Right atrium auricular region (tissue), 2 donors: ENCODE results near the gene WDR26. TPM values are rescaled to one million over a fixed set of nuclear protein-coding genes. Genes with fewer than 3 reads are reported as not detected.
"Not testable (repeated sequence)": the region's sequence is repeated elsewhere in the genome, so short reads cannot be mapped to it uniquely, and the experiment has no call there.

ENCODE experiments used
- DNase-seq: peaks from one replicate; pipeline ENCODE4 v3.0.0-alpha.2; 2019; ENCODE audit warnings: low spot score
- H3K27ac ChIP-seq, 2 donors: fragments of 200-600 bp; sonication (generic); 1 replicate in 1 of 2; 2 replicates in 1 of 2; pipeline ENCODE4 v1.5.1; 2016 to 2019
- H3K27me3 ChIP-seq, 2 donors: fragments of 200-600 bp; sonication (generic); one replicate each; pipeline versions ENCODE4 v1.5.1 to v1.6.0; 2017 to 2019
- H3K36me3 ChIP-seq: fragments of 200-600 bp; sonication (generic); one replicate; pipeline ENCODE4 v1.5.1; 2016
- H3K4me1 ChIP-seq, 2 donors: fragments of 200-600 bp; sonication (generic); one replicate each; pipeline versions ENCODE4 v1.5.1 to v1.6.0; 2017 to 2019
- H3K4me3 ChIP-seq, 2 donors: fragments of 200-600 bp; sonication (generic); 1 replicate in 1 of 2; 2 replicates in 1 of 2; pipeline ENCODE4 v1.5.1; 2017 to 2019; ENCODE audit warnings: mild to moderate bottlenecking in 1 of 2, moderate library complexity in 1 of 2
- H3K9me3 ChIP-seq, 2 donors: fragments of 200-600 bp; sonication (generic); one replicate each; pipeline ENCODE4 v1.5.1; 2019
- total RNA-seq, 2 donors: library from RNA; depleted of rRNA; stranded (reverse); fragments of >200 nt; gene quantifications; one replicate each; pipeline ENCODE4 v1.1.0, GENCODE V29; 2016
- TF ChIP-seq, protein P1 (sequence below), 2 donors: fragments of 200-600 bp; sonication (generic); IDR thresholded peaks; one replicate each; pipeline ENCODE4 v1.5.1; 2019; ENCODE audit warnings: antibody characterized with exemption in 2 of 2

The WDR26 gene
- 10 to 100 TPM; 44.6 to 54.5 TPM for total RNA-seq

DNA sequence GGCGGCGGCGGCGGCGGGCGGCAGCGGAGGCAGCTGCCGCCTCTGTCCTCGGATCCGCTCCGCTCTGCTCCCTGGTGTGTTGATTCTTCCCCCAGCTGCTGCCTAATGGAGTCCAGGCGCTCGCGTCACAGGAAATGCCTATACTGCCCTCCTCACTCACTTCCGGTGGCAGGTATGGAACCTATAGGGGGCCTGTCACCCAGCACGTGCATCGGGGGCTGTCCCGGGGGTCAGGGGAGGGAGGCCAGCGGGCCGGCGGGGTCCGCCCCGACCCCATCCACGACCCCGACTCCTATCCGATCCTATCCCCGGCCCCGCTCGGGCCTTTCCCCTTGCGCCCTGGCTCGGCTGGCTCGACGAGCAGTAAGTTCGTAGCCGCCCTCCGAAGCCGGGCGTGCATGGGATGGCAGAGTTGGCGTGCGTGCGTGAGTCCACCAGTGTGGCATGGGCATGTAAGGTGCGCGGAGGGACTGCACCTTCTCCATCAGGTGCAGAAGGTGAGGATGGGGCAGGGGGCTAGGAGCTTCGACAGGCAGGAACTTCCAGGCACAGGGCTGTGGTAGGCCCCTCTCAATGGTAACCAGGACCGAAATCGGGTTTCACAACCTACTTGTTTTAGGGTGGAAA lies at the start of gene WDR26:
TSS of gene WDR26 (minus strand) at position 107 of the 627 bp plus-strand sequence.
- H3K4me3 ChIP-seq, result peak within 1 kb of the TSS; percentile 91 to 92
- no peaks in the 10 kb centered on the region for H3K9me3 ChIP-seq
- peak within 1 kb of the TSS; percentile 98 to 99 for H3K27ac ChIP-seq
- TF ChIP-seq, protein P1, sequence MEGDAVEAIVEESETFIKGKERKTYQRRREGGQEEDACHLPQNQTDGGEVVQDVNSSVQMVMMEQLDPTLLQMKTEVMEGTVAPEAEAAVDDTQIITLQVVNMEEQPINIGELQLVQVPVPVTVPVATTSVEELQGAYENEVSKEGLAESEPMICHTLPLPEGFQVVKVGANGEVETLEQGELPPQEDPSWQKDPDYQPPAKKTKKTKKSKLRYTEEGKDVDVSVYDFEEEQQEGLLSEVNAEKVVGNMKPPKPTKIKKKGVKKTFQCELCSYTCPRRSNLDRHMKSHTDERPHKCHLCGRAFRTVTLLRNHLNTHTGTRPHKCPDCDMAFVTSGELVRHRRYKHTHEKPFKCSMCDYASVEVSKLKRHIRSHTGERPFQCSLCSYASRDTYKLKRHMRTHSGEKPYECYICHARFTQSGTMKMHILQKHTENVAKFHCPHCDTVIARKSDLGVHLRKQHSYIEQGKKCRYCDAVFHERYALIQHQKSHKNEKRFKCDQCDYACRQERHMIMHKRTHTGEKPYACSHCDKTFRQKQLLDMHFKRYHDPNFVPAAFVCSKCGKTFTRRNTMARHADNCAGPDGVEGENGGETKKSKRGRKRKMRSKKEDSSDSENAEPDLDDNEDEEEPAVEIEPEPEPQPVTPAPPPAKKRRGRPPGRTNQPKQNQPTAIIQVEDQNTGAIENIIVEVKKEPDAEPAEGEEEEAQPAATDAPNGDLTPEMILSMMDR (IDR thresholded peaks at IDR 0.05), result no peak
- DNase-seq, result peak; percentile 80
- H3K36me3 ChIP-seq, result peaks cover 4% of the 10 kb centered on the region
- H3K4me1 ChIP-seq, result peaks cover 0 to 45% of the 10 kb centered on the region in 2 donors
- H3K27me3 ChIP-seq, result no peaks in the 10 kb centered on the region

DNA sequence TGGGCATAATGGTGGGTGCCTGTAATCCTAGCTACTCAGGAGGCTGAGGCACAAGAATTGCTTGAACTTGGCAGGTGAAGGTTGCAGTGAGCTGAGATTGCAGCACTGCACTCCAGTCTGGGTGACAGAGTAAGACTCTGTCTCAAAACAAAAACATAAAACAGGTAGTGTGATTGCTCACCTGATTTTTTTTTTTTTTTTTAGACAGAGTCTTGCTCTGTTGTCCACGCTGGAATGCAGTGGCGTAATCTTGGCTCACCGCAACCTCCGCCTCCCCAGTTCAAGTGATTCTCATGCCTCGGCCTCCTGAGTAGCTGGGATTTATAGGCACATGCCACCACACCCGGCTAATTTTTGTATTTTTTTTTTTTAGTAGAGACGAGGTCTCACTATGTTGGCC lies 48.6 kb upstream of the WDR26 start:
- H3K27me3 ChIP-seq, DNase-seq, H3K27ac ChIP-seq, H3K36me3 ChIP-seq, H3K4me1 ChIP-seq, H3K4me3 ChIP-seq, H3K9me3 ChIP-seq: not testable (repeated sequence)

DNA sequence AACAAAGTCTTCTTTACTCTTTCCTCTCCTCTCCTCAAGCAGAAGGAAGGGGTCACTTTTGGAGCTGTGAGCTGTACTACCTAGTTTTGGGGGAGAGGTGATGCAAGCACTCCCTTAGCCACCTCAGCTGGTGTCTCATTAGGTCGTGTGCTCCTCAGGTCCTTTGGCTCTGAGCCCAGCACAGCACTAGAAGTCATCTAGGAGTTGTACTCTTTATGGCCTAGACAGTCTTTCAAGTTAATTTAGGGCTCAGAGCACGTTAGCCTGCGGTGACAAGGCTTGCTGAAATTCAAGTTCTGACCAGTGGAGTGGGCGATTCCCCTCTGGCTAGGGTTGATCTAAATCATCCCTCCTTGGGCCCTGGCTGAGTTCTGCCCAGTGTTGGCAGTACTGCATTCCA lies 48.0 kb upstream of the WDR26 start:
- Histone ChIP-seq H3K4me1 (no peaks in the 10 kb centered on the region), H3K36me3 (no peaks in the 10 kb centered on the region), H3K27ac (no peak overlapping the region), H3K9me3 (no peaks in the 10 kb centered on the region), H3K4me3 (no peak overlapping the region), H3K27me3 (no peaks in the 10 kb centered on the region)
- DNase-seq, result no peak
- TF ChIP-seq, protein P1 (IDR thresholded peaks at IDR 0.05), result no peak

DNA sequence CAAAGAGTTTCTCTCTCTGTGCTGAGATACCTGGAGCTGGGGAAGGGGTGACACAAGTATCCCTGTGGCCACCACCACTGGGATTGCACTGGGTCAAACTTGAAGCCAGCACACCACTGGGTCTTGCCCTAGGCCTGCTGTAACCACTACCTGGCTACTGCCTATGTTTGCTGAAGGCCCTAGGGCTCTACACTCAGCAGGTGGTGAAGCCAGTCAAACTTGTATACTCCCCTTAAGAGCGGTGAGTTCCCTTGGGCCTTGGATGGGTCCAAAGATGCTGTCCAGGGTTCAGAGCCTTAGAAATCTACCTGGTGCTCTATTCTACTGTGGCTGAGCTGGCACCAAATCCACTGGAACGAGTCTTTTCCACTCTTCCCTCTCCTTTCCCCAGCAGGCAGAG lies 47.0 kb upstream of the WDR26 start:
- TF ChIP-seq, protein P1 (IDR thresholded peaks at IDR 0.05), result no peak
- H3K36me3 ChIP-seq, result no peaks in the 10 kb centered on the region
- H3K4me1 ChIP-seq, result no peaks in the 10 kb centered on the region
- no peak overlapping the region for H3K27ac ChIP-seq
- no peak for DNase-seq
- no peak overlapping the region for H3K4me3 ChIP-seq
- no peaks in the 10 kb centered on the region for H3K27me3 ChIP-seq
- no peaks in the 10 kb centered on the region for H3K9me3 ChIP-seq

DNA sequence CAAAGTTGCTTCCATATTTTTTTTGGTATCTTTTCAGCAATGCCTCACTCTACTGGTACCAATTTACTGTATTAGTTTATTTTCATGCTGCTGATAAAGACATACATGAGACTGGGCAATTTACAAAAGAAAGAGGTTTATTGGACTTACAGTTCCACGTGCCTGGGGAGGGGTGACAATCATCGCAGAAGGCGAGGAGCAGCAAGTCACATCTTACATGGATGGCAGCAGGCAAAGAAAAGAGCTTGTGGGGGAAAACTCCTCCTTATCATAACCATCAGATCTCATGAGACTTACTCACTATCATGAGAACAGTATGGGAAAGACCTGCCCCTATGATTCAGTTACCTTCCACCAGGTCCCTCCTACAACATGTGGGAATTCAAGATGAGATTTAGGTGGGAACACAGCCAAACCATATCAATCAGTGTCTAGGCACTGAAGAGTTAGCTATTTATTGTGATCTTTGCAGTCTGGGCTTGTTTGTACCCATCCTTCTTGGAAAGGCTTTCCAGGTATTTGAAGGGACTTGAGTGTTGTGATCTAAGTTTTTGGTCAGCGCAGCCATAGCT lies 46.4 kb upstream of the WDR26 start:
- H3K9me3 ChIP-seq, H3K4me1 ChIP-seq, H3K27ac ChIP-seq, H3K4me3 ChIP-seq, H3K27me3 ChIP-seq, DNase-seq, H3K36me3 ChIP-seq: not testable (repeated sequence)

DNA sequence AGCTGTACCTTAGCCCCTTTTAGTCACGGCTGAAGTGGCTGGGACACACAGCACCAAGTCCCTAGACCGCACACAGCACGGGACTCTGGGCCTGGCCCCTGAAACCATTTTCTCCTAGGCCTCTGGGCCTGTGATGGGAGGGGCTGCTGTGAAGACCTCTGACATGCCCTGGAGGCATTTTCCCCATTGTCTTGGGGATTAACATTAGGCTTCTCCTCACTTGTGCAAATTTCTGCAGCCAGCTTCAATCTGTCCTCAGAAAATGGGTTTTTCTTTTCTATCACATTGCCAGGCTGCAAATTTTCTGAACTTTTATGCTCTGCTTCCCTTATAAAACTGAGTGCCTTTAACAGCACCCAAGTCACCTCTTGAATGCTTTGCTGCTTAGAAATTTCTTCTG lies 45.6 kb upstream of the WDR26 start:
- H3K27me3 ChIP-seq, DNase-seq, H3K27ac ChIP-seq, H3K4me3 ChIP-seq, H3K9me3 ChIP-seq, H3K4me1 ChIP-seq, H3K36me3 ChIP-seq: not testable (repeated sequence)

DNA sequence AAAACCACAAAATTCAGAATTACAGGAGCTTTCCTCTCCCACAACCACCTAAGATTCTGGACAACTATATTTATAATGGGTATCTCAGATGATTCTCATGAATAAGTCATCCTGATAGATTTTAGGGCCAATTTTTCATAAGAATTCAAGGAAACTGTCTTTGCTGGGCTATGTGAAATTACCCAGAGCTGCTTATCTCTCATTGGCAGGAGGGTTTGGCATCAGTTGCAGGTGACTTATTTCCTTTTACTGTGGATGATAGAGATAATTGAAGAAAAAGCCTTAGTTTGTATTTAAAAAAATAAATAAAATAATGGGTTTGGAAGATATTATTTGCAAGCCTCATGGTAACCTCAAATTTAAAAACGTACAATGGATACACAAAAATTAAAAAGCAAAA lies 38.2 kb upstream of the WDR26 start:
- no peak for DNase-seq
- no peaks in the 10 kb centered on the region for H3K9me3 ChIP-seq
- H3K36me3 ChIP-seq, result no peaks in the 10 kb centered on the region
- no peak overlapping the region for H3K27ac ChIP-seq
- no peaks in the 10 kb centered on the region for H3K27me3 ChIP-seq
- no peak overlapping the region for H3K4me3 ChIP-seq
- no peaks in the 10 kb centered on the region for H3K4me1 ChIP-seq
- TF ChIP-seq, protein P1 (IDR thresholded peaks at IDR 0.05), result no peak
